ENCODE data around the gene ASTN2. TPM values are rescaled to one million over a fixed set of nuclear protein-coding genes. Genes with fewer than 3 reads are reported as not detected.
A peak's percentile ranks its signal among the peaks of the same experiment; 100 is the strongest.

The ASTN2 gene
- total and polyA plus RNA-seq, 4 donors, result 0.57 to 2.9 (median 1.4) TPM

DNA sequence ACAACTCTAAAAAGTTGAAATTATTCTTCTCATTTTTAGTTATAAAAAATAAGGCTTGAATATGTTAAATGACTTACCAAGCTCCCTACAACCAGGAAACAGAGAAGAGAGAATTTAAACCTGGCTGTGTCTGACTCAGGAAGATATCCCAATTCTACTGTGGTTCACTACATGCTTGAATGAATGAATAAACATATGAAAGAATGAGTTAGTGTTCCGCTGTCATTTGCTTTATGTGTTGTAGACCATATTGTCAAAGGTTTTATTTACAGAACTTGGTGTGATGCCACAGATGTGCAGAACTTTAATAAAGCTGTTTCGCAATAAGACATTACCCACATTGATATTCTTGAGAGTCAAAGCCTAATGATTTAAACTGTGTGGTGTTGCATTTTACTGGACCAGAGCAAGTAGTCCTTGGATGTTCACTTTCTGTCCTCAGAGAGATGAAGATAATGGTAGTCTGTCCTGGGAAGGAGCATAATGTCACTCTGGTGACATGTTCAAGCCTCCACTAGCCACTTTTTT, 414.6 kb downstream of the ASTN2 start:
- no peak overlapping the region for H3K27ac ChIP-seq (ENCODE audit: low read depth in 1 of 2, low read length in 2 of 2)
- H3K4me1 ChIP-seq (ENCODE audit: control insufficient read depth in 4 of 4, insufficient read depth in 4 of 4, low read length in 3 of 4), result no peaks in the 10 kb centered on the region
- TF ChIP-seq HNF4G (IDR thresholded peaks at IDR 0.05) (no peak), RXRA (IDR thresholded peaks at IDR 0.05) (no peak), FOXA2 (IDR thresholded peaks at IDR 0.05) (no peak), EGR1 (IDR thresholded peaks at IDR 0.05; ENCODE audit: low read depth in 2 of 2) (no peak), JUND (IDR thresholded peaks at IDR 0.05) (no peak), SP1 (IDR thresholded peaks at IDR 0.05) (no peak), FOXA1 (IDR thresholded peaks at IDR 0.05) (no peak), GABPA (IDR thresholded peaks at IDR 0.05 in 1 of 2, conservative IDR thresholded peaks at IDR 0.05 in 1 of 2) (no peak)
- TF ChIP-seq, protein P1, sequence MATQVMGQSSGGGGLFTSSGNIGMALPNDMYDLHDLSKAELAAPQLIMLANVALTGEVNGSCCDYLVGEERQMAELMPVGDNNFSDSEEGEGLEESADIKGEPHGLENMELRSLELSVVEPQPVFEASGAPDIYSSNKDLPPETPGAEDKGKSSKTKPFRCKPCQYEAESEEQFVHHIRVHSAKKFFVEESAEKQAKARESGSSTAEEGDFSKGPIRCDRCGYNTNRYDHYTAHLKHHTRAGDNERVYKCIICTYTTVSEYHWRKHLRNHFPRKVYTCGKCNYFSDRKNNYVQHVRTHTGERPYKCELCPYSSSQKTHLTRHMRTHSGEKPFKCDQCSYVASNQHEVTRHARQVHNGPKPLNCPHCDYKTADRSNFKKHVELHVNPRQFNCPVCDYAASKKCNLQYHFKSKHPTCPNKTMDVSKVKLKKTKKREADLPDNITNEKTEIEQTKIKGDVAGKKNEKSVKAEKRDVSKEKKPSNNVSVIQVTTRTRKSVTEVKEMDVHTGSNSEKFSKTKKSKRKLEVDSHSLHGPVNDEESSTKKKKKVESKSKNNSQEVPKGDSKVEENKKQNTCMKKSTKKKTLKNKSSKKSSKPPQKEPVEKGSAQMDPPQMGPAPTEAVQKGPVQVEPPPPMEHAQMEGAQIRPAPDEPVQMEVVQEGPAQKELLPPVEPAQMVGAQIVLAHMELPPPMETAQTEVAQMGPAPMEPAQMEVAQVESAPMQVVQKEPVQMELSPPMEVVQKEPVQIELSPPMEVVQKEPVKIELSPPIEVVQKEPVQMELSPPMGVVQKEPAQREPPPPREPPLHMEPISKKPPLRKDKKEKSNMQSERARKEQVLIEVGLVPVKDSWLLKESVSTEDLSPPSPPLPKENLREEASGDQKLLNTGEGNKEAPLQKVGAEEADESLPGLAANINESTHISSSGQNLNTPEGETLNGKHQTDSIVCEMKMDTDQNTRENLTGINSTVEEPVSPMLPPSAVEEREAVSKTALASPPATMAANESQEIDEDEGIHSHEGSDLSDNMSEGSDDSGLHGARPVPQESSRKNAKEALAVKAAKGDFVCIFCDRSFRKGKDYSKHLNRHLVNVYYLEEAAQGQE (IDR thresholded peaks at IDR 0.05), result no peak
- WGBS, result 90% methylated on average over 2 of the region's 2 CpGs
- H3K36me3 ChIP-seq (ENCODE audit: control insufficient read depth in 4 of 4, insufficient read depth in 3 of 4, low read depth in 1 of 4, low read length in 3 of 4), result no peaks in the 10 kb centered on the region
- DNase-seq (ENCODE audit: low spot score), result no peak
- peaks cover 0 to 3% (median 0%) of the 10 kb centered on the region in 4 donors for H3K9me3 ChIP-seq (ENCODE audit: control insufficient read depth in 4 of 4, low read length in 3 of 4)
- no peak overlapping the region for H3K4me3 ChIP-seq (ENCODE audit: low read depth in 1 of 3, low read length in 3 of 3)
- H3K9ac ChIP-seq (ENCODE audit: low read depth in 1 of 2, low read length in 2 of 2), result no peak overlapping the region
- H3K27me3 ChIP-seq (ENCODE audit: control insufficient read depth in 4 of 4, insufficient read depth in 4 of 4, low read length in 3 of 4), result peaks cover 0 to 2% (median 0%) of the 10 kb centered on the region in 4 donors

DNA sequence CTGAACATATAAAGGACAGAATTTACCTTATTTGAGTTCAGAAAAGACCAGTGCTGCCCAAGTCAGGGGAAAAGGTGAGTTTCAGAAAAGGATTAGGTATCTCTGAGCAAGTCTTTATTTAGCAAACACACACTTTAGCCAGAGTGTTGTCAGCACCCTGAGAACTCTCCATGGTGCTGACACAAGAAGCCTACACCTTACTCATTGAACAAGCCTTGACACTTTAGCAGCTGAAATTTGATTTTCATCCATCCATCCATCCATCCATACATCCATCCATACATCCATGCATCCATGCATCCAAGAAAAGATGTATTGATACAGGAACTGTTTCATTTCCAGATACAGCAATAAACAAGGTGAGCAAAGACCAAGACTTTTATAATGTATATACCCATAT, 416.6 kb downstream of the ASTN2 start:
- no peak for DNase-seq (ENCODE audit: low spot score)

More for the DNA sequence above, 416.6 kb downstream of the ASTN2 start:
- H3K36me3 ChIP-seq (ENCODE audit: control insufficient read depth in 4 of 4, insufficient read depth in 3 of 4, low read depth in 1 of 4, low read length in 3 of 4), result no peaks in the 10 kb centered on the region
- peaks cover 0 to 3% (median 0%) of the 10 kb centered on the region in 4 donors for H3K9me3 ChIP-seq (ENCODE audit: control insufficient read depth in 4 of 4, low read length in 3 of 4)
- no peak overlapping the region for H3K27ac ChIP-seq (ENCODE audit: low read depth in 1 of 2, low read length in 2 of 2)
- TF ChIP-seq, protein P1 (IDR thresholded peaks at IDR 0.05), result peak; percentile 98
- TF ChIP-seq GABPA (IDR thresholded peaks at IDR 0.05 in 1 of 2, conservative IDR thresholded peaks at IDR 0.05 in 1 of 2), result no peak
- H3K4me3 ChIP-seq (ENCODE audit: low read depth in 1 of 3, low read length in 3 of 3), result no peak overlapping the region
- H3K4me1 ChIP-seq (ENCODE audit: control insufficient read depth in 4 of 4, insufficient read depth in 4 of 4, low read length in 3 of 4), result no peaks in the 10 kb centered on the region
- no peak overlapping the region for H3K9ac ChIP-seq (ENCODE audit: low read depth in 1 of 2, low read length in 2 of 2)
- peaks cover 0 to 2% (median 0%) of the 10 kb centered on the region in 4 donors for H3K27me3 ChIP-seq (ENCODE audit: control insufficient read depth in 4 of 4, insufficient read depth in 4 of 4, low read length in 3 of 4)

Measured in liver (tissue), 9 donors.